Endothelial cell of umbilical vein (primary cell): Measurements from ENCODE around the gene MRGPRD. TPM values are rescaled to one million over a fixed set of nuclear protein-coding genes. Genes with fewer than 3 reads are reported as not detected.

Experiments
- BruUV-seq: library from RNA; stranded (reverse); fragments of 400-500 nt; replicated peaks from 2 replicates; lab custom pipeline; 2021; lab: Mats Ljungman, UMichigan
- CTCF ChIA-PET: fragments of 300-600, 350-600 bp; sonication (Branson Sonifier 250); formaldehyde crosslinking; loops from one replicate; lab custom pipeline; 2021; ENCODE audit warnings: antibody characterized with exemption, inconsistent platforms; lab: Charles Lee
- POLR2A ChIA-PET: fragments of 300-600, 350-600 bp; sonication (Branson Sonifier 250); formaldehyde crosslinking; loops from one replicate; lab custom pipeline; 2021; ENCODE audit warnings: antibody characterized with exemption, inconsistent platforms; lab: Charles Lee
- DNase-seq: peaks from one replicate; pipeline ENCODE4 v3.0.0-alpha.2; 2011; ENCODE audit warnings: low read depth, low spot score
- FAIRE-seq: peaks from 2 replicates; lab custom pipeline; 2011; peaks lifted over from hg19 to GRCh38; lab: Jason Lieb, UNC
- H2AFZ ChIP-seq: 2 replicates; pipeline ENCODE4 v1.6.0; 2012; ENCODE audit warnings: low read depth, low read length, control low read depth, inconsistent platforms
- H3K27ac ChIP-seq: 2 replicates; pipeline ENCODE4 v1.5.1; 2011; ENCODE audit warnings: low read depth, mild to moderate bottlenecking, control low read depth, low read length, moderate library complexity; ENCODE audit not compliant: insufficient read depth
- H3K27me3 ChIP-seq, 2 experiments: 2 replicates each; pipeline versions ENCODE4 v1.6.0 to v1.6.1; 2011; ENCODE audit warnings: low read length in 2 of 2, mixed read lengths in 1 of 2; ENCODE audit not compliant: control insufficient read depth in 2 of 2, insufficient read depth in 2 of 2
- H3K36me3 ChIP-seq, 2 experiments: 2 replicates in 1 of 2; 3 replicates in 1 of 2; pipeline ENCODE4 v1.5.1; 2011; ENCODE audit warnings: low read length in 2 of 2, mild to moderate bottlenecking in 1 of 2, moderate library complexity in 1 of 2; ENCODE audit not compliant: control insufficient read depth in 2 of 2, insufficient read depth in 2 of 2; ENCODE audit errors: extremely low read depth in 1 of 2
- H3K4me1 ChIP-seq: 3 replicates; pipeline ENCODE4 v1.5.1; 2011; ENCODE audit warnings: mild to moderate bottlenecking, low read length; ENCODE audit not compliant: control insufficient read depth, insufficient read depth; ENCODE audit errors: extremely low read depth
- H3K4me2 ChIP-seq: 2 replicates; pipeline ENCODE4 v1.6.1; 2011; ENCODE audit warnings: low read length, control low read depth, mixed read lengths; ENCODE audit not compliant: insufficient read depth
- H3K4me3 ChIP-seq, 3 experiments: fragments of 200-600 bp in 1 of 3; sonication (generic), shearing (Covaris generic) in 1 of 3; replicated peaks in 1 of 3; 2 replicates each; pipeline ENCODE4 v1.5.1; 2011 to 2016; ENCODE audit warnings: control low read depth in 3 of 3, low read length in 3 of 3, mild to moderate bottlenecking in 2 of 3, inconsistent platforms in 1 of 3, low read depth in 1 of 3, moderate library complexity in 1 of 3; ENCODE audit not compliant: insufficient read depth in 1 of 3
- H3K79me2 ChIP-seq: 2 replicates; pipeline ENCODE4 v1.6.0; 2012; ENCODE audit warnings: low read length, inconsistent platforms; ENCODE audit not compliant: control insufficient read depth, insufficient read depth
- H3K9ac ChIP-seq: replicated peaks from 2 replicates; pipeline ENCODE3; 2011; ENCODE audit warnings: low read length, control low read depth; ENCODE audit not compliant: insufficient read depth; ENCODE audit errors: extremely low read depth
- H3K9me1 ChIP-seq: replicated peaks from 3 replicates; pipeline ENCODE4 v1.6.0; 2011; ENCODE audit warnings: mild to moderate bottlenecking, low read length; ENCODE audit not compliant: control insufficient read depth, insufficient read depth; ENCODE audit errors: extremely low read depth
- H3K9me3 ChIP-seq: replicated peaks from 2 replicates; pipeline ENCODE4 v1.5.1; 2012; ENCODE audit warnings: low read length, inconsistent platforms; ENCODE audit not compliant: control insufficient read depth, insufficient read depth
- H4K20me1 ChIP-seq: replicated peaks from 2 replicates; pipeline ENCODE3; 2011; ENCODE audit warnings: mild to moderate bottlenecking, low read length; ENCODE audit not compliant: control insufficient read depth, insufficient read depth; ENCODE audit errors: extremely low read depth
- EZH2 ChIP-seq: IDR thresholded peaks from 2 replicates; pipeline ENCODE4 v1.6.1; 2012; ENCODE audit warnings: borderline replicate concordance, low read depth, mild to moderate bottlenecking, moderate library complexity, low read length, inconsistent platforms; ENCODE audit not compliant: severe bottlenecking
- FOS ChIP-seq: IDR thresholded peaks from 2 replicates; pipeline ENCODE4 v1.6.1; 2011; ENCODE audit warnings: mild to moderate bottlenecking, low read length, moderate library complexity, borderline replicate concordance; ENCODE audit not compliant: insufficient read depth
- JUN ChIP-seq: IDR thresholded peaks from 2 replicates; pipeline ENCODE4 v1.6.1; 2011; ENCODE audit warnings: borderline replicate concordance, low read depth; ENCODE audit not compliant: insufficient read length, insufficient read depth
- MAX ChIP-seq: IDR thresholded peaks from 2 replicates; pipeline ENCODE4 v1.6.1; 2011; ENCODE audit not compliant: insufficient read depth, insufficient read length
- MYC ChIP-seq: IDR thresholded peaks from one replicate; pipeline ENCODE4 v1.6.1; 2011; ENCODE audit warnings: mild to moderate bottlenecking, low read depth, low read length
- POLR2A ChIP-seq: IDR thresholded peaks from 2 replicates; pipeline ENCODE4 v1.6.1; 2012; ENCODE audit warnings: low read depth, mild to moderate bottlenecking, control low read depth, low read length
- POLR2AphosphoS5 ChIP-seq: IDR thresholded peaks from 2 replicates; pipeline ENCODE4 v1.6.1; 2012; ENCODE audit warnings: low read depth, mild to moderate bottlenecking, control low read depth, low read length, moderate library complexity; ENCODE audit not compliant: insufficient read depth
- dilution Hi-C: fragments of 300-500 bp; cut with MboI; formaldehyde crosslinking; loops from one replicate; pipeline ENCODE4 v1.15.0; 2019; ENCODE audit warnings: low sequenced_read_pairs; ENCODE audit not compliant: extremely low pct_ligation_motif_present
- intact Hi-C: fragments of 100-400 bp; cut with micrococcal nuclease; formaldehyde crosslinking; loops from one replicate; pipeline ENCODE4 v1.10.0; 2022
- polyA plus RNA-seq, 4 experiments: library from polyadenylated mRNA; depleted of rRNA in 3 of 4; stranded (reverse) in 3 of 4; unstranded in 1 of 4; fragments of >200 nt; gene quantifications; 2 replicates each; pipeline versions ENCODE4 v1.2.1 to v1.2.3, GENCODE V29; 2011 to 2012; ENCODE audit warnings: missing spikeins in 1 of 4
- total RNA-seq: library from RNA; stranded (reverse); gene quantifications from 2 replicates; pipeline ENCODE4 v1.2.3, GENCODE V29; 2021
- TF ChIP-seq, protein P1 (sequence below), 2 donors: IDR thresholded peaks; 1 replicate in 1 of 2; 2 replicates in 1 of 2; pipeline ENCODE4 v1.5.1; 2011; ENCODE audit warnings: low read length in 2 of 2, mild to moderate bottlenecking in 2 of 2, moderate library complexity in 2 of 2, control low read depth in 1 of 2, inconsistent platforms in 1 of 2, low read depth in 1 of 2; ENCODE audit not compliant: insufficient read depth in 1 of 2; ENCODE audit errors: extremely low read depth in 1 of 2

MRGPRD gene
- total and polyA plus RNA-seq, 2 donors (not counting 3 experiments of a cell fraction or from before 2014, with no cell fraction given), result not detected

DNA sequence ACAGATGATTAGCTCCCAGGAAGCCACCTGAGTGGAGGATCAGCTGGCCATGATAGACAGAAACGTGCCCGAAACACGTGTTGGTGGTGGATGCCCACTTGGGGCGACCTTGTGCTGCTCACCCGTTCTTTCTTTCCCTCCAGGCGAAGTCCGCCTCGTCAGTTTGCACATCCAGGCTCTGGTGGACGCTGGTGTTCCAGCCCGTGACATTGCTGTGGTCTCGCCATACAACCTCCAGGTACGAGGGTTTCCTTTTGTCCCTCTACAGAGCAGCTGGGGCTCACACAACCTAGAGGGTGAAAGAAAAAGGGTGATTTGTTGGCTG, 46.5 kb downstream of the MRGPRD start:
- BruUV-seq, result no TSS peak
- no peak for FAIRE-seq
- Histone ChIP-seq H3K9me3 (no peaks in the 10 kb centered on the region), H3K9ac (no peak overlapping the region), H3K36me3 (peaks cover 0 to 56% of the 10 kb centered on the region in 2 experiments), H2AFZ (no peak overlapping the region), H3K27me3 (no peaks in the 10 kb centered on the region), H4K20me1 (no peaks in the 10 kb centered on the region), H3K9me1 (no peaks in the 10 kb centered on the region), H3K4me2 (no peak overlapping the region), H3K4me1 (no peaks in the 10 kb centered on the region), H3K79me2 (no peaks in the 10 kb centered on the region), H3K27ac (no peak overlapping the region), H3K4me3 (no peak overlapping the region)
- dilution Hi-C loops, result no loop called here
- TF ChIP-seq MYC (no peak), POLR2A (no peak)
- no peak for DNase-seq
- intact Hi-C loops, result no loop called here
- CTCF ChIA-PET, result interaction anchor here (1.4 kb wide), 1 partner anchor 110 kb away, joined by 3 read pairs; no protein-coding TSS in a partner anchor
- POLR2A ChIA-PET, result no interaction called here

GRCh38 chr11:68933605-68934320, 47.0 kb downstream of the MRGPRD start:
- FAIRE-seq (no peak), DNase-seq (no peak)
- no peak overlapping the region for H3K27ac ChIP-seq
- H4K20me1 ChIP-seq, result no peaks in the 10 kb centered on the region
- no peaks in the 10 kb centered on the region for H3K79me2 ChIP-seq
- no peaks in the 10 kb centered on the region for H3K9me3 ChIP-seq
- CTCF ChIA-PET, result interaction anchor here (0.7 to 1.4 kb wide), 2 partner anchors 49 to 110 kb away, joined by 3 read pairs; no protein-coding TSS in a partner anchor
- peaks cover 0 to 55% of the 10 kb centered on the region in 2 experiments for H3K36me3 ChIP-seq
- no peak overlapping the region for H3K9ac ChIP-seq
- H3K4me1 ChIP-seq, result no peaks in the 10 kb centered on the region
- no peaks in the 10 kb centered on the region for H3K27me3 ChIP-seq
- POLR2A ChIA-PET, result no interaction called here
- BruUV-seq, result no TSS peak
- no peaks in the 10 kb centered on the region for H3K9me1 ChIP-seq
- intact Hi-C loops (no loop called here), dilution Hi-C loops (no loop called here)
- no peak overlapping the region for H2AFZ ChIP-seq
- no peak overlapping the region for H3K4me3 ChIP-seq
- no peak for TF ChIP-seq POLR2A
- TF ChIP-seq JUN, result no peak
- no peak for TF ChIP-seq FOS
- TF ChIP-seq POLR2AphosphoS5, result no peak
- no peak for TF ChIP-seq MAX
- TF ChIP-seq EZH2, result no peak
- no peak for TF ChIP-seq MYC
- TF ChIP-seq, protein P1, sequence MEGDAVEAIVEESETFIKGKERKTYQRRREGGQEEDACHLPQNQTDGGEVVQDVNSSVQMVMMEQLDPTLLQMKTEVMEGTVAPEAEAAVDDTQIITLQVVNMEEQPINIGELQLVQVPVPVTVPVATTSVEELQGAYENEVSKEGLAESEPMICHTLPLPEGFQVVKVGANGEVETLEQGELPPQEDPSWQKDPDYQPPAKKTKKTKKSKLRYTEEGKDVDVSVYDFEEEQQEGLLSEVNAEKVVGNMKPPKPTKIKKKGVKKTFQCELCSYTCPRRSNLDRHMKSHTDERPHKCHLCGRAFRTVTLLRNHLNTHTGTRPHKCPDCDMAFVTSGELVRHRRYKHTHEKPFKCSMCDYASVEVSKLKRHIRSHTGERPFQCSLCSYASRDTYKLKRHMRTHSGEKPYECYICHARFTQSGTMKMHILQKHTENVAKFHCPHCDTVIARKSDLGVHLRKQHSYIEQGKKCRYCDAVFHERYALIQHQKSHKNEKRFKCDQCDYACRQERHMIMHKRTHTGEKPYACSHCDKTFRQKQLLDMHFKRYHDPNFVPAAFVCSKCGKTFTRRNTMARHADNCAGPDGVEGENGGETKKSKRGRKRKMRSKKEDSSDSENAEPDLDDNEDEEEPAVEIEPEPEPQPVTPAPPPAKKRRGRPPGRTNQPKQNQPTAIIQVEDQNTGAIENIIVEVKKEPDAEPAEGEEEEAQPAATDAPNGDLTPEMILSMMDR (IDR thresholded peaks at IDR 0.05; ENCODE audit: extremely low read depth in 1 of 2, insufficient read depth in 1 of 2, low read depth in 1 of 2, low read length in 2 of 2), result no peak
- H3K4me2 ChIP-seq, result no peak overlapping the region
